Left ventricle myocardium inferior (tissue), 1 donor: ENCODE data around the gene NECTIN2. TPM values are rescaled to one million over a fixed set of nuclear protein-coding genes. Genes with fewer than 3 reads are reported as not detected.
A peak's percentile ranks its signal among the peaks of the same experiment; 100 is the strongest.
"Not testable (repeated sequence)": the region's sequence is repeated elsewhere in the genome, so short reads cannot be mapped to it uniquely, and the experiment has no call there.

Source experiments
- DNase-seq: peaks from one replicate; pipeline ENCODE4 v3.0.0-alpha.2; 2020
- H3K27ac ChIP-seq: fragments of 200-600 bp; replicated peaks from 2 replicates; pipeline ENCODE4 v1.8.0; 2021
- H3K27me3 ChIP-seq: fragments of 200-600 bp; 2 replicates; pipeline ENCODE4 v1.8.0; 2021; ENCODE audit warnings: low read depth
- H3K36me3 ChIP-seq: fragments of 200-600 bp; 2 replicates; pipeline ENCODE4 v1.8.0; 2021
- H3K4me1 ChIP-seq: fragments of 200-600 bp; 2 replicates; pipeline ENCODE4 v1.8.0; 2021
- H3K4me3 ChIP-seq: fragments of 200-600 bp; 2 replicates; pipeline ENCODE4 v1.8.0; 2021; ENCODE audit warnings: mild to moderate bottlenecking, moderate library complexity
- H3K9me3 ChIP-seq: fragments of 200-600 bp; replicated peaks from 2 replicates; pipeline ENCODE4 v1.8.0; 2021
- intact Hi-C: fragments of 100-400 bp; cut with micrococcal nuclease; formaldehyde crosslinking; loops from one replicate; pipeline ENCODE4 v1.11.0; 2022
- total RNA-seq: library from RNA; stranded (reverse); fragmentation: NEBNext Ultra II Directional; extraction: Animal tissue kit (Norgen Biotek cat#: 25700); gene quantifications from one replicate; pipeline ENCODE4 v1.2.1, GENCODE V29; 2021
- TF ChIP-seq, protein P1 (sequence below): fragments of 200-600 bp; IDR thresholded peaks from 2 replicates; pipeline ENCODE4 v1.8.0; 2021; ENCODE audit warnings: antibody characterized with exemption, mild to moderate bottlenecking, borderline replicate concordance
- donor health status: DM: no; HTN: yes; CAD: no; lungs with severe emphysema.

NECTIN2 gene
- total RNA-seq, 1 donor from 2014 or later, result 40.7 TPM

DNA sequence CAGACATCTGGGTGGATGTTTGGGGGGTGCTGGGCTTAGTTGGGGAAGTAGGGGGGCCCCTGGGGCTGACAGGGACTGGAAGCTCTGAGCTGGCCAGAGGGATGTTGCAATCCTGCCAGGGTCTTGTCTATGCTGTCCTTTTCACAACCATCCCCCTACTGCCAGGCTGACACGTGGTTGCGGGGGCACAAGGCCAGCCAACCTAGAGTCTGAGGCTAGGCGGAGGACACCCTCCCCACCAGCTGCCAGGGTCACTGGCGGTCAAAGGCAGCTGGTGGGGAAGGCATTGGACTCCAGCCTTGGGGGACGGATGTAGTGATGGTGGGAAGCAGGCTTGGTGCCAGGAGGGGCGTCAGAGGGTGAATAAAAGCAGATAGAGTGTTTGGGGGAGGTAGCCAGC is 66.8 kb downstream of the NECTIN2 start:
- no peak for DNase-seq

DNA sequence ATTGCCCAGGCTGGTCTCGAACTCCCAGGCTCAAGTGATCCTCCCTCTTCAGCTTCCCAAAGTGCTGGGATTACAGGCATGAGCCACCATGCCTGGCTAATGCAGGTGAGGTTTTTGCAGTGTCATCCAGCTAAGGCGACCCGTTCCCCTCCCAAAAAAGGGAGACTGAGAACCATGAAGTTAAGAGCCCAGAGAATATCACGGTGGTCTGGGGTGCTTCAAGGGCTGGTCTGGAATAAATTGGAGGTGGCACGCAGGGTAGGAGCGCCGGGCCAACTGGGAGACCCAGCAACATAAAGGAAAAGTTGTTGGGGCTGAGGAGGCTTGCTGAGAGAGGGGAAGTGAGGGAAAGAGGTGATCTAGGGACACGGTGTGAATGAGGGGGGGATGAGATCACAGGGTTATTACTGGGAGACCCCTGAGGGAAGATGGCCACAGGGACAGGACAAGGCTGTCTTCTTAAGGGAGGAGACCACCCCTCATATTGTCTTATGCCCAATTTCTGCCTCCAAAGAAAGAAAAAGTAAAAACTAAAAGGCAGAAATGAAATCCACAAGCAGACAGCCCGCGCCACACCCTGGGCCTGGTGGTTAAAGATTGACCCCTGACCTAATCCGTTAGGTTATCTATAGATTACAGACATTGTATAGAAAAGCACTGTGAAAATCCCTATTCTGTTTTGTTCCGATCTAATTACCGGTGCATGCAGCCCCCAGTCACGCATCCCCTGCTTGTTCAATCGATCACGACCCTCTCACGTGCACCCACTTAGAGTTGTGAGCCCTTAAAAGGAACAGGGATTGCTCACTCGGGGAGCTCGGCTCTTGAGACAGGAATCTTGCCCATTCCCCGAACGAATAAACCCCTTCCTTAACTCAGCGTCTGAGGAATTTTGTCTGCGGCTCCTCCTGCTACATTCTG is 67.7 kb downstream of the NECTIN2 start:
- Histone ChIP-seq H3K27me3 (peaks cover 26% of the 10 kb centered on the region), H3K4me3 (peak overlapping the region; percentile 70), H3K4me1 (peaks cover 24% of the 10 kb centered on the region)
- H3K9me3 ChIP-seq, DNase-seq, intact Hi-C loops, H3K27ac ChIP-seq, H3K36me3 ChIP-seq: not testable (repeated sequence)

More for the DNA sequence above, 66.8 kb downstream of the NECTIN2 start:
- no peaks in the 10 kb centered on the region for H3K36me3 ChIP-seq
- H3K9me3 ChIP-seq, result no peaks in the 10 kb centered on the region
- H3K4me3 ChIP-seq, result no peak overlapping the region
- TF ChIP-seq, protein P1, sequence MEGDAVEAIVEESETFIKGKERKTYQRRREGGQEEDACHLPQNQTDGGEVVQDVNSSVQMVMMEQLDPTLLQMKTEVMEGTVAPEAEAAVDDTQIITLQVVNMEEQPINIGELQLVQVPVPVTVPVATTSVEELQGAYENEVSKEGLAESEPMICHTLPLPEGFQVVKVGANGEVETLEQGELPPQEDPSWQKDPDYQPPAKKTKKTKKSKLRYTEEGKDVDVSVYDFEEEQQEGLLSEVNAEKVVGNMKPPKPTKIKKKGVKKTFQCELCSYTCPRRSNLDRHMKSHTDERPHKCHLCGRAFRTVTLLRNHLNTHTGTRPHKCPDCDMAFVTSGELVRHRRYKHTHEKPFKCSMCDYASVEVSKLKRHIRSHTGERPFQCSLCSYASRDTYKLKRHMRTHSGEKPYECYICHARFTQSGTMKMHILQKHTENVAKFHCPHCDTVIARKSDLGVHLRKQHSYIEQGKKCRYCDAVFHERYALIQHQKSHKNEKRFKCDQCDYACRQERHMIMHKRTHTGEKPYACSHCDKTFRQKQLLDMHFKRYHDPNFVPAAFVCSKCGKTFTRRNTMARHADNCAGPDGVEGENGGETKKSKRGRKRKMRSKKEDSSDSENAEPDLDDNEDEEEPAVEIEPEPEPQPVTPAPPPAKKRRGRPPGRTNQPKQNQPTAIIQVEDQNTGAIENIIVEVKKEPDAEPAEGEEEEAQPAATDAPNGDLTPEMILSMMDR, result no peak
- H3K27me3 ChIP-seq, result peaks cover 35% of the 10 kb centered on the region
- intact Hi-C loops, result no loop called here
- H3K27ac ChIP-seq, result no peak overlapping the region
- H3K4me1 ChIP-seq, result peaks cover 24% of the 10 kb centered on the region

DNA sequence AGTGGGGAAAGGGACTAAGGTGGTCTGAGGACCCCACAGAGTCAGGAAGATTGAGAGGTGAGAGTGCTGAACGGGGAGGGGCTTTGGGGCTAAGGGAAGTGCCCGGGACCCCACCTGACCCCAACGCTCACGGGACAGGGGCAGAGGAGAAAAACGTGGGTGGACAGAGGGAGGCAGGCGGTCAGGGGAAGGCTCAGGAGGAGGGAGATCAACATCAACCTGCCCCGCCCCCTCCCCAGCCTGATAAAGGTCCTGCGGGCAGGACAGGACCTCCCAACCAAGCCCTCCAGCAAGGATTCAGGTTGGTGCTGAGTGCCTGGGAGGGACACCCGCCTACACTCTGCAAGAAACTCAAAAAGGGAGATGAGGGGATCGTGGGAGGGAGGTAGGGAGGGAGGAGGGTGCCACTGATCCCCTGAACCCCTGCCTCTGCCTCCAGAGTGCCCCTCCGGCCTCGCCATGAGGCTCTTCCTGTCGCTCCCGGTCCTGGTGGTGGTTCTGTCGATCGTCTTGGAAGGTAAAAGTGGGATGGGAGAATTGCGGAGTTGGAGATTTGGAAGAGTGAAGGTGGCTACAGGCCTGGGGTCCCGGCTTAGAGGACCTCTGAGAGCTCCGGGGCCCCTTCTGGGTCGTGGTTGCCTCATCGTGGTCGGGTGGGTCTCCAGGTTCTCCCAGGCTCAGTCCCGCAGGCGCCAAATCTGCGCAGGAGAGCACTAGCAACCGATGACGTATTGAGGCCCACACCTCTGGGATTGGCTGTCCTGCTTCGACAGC is 68.5 kb downstream of the NECTIN2 start, which contains the start of gene APOC1:
APOC1 (plus strand) TSS at position 176 of the 774 bp plus-strand sequence; CDS start at position 460, 284 bp downstream.
- intact Hi-C loops, H3K9me3 ChIP-seq, H3K36me3 ChIP-seq: not testable (repeated sequence)
- peak within 1 kb of the TSS; percentile 2 for H3K27ac ChIP-seq
- H3K4me3 ChIP-seq, result peak within 1 kb of the TSS; percentile 70
- H3K4me1 ChIP-seq, result peaks cover 24% of the 10 kb centered on the region
- H3K27me3 ChIP-seq, result peaks cover 26% of the 10 kb centered on the region
- DNase-seq, result peak; percentile 82

DNA sequence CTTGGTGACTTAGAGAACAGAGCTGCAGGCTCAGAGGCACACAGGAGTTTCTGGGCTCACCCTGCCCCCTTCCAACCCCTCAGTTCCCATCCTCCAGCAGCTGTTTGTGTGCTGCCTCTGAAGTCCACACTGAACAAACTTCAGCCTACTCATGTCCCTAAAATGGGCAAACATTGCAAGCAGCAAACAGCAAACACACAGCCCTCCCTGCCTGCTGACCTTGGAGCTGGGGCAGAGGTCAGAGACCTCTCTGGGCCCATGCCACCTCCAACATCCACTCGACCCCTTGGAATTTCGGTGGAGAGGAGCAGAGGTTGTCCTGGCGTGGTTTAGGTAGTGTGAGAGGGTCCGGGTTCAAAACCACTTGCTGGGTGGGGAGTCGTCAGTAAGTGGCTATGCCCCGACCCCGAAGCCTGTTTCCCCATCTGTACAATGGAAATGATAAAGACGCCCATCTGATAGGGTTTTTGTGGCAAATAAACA is 78.2 kb downstream of the NECTIN2 start:
- Histone ChIP-seq H3K27me3 (no peaks in the 10 kb centered on the region), H3K4me3 (no peak overlapping the region), H3K9me3 (no peaks in the 10 kb centered on the region), H3K4me1 (peaks cover 27% of the 10 kb centered on the region), H3K27ac (peak overlapping the region; percentile 56), H3K36me3 (no peaks in the 10 kb centered on the region)
- DNase-seq, result no peak
- intact Hi-C loops, result no loop called here
- TF ChIP-seq, protein P1, result no peak

DNA sequence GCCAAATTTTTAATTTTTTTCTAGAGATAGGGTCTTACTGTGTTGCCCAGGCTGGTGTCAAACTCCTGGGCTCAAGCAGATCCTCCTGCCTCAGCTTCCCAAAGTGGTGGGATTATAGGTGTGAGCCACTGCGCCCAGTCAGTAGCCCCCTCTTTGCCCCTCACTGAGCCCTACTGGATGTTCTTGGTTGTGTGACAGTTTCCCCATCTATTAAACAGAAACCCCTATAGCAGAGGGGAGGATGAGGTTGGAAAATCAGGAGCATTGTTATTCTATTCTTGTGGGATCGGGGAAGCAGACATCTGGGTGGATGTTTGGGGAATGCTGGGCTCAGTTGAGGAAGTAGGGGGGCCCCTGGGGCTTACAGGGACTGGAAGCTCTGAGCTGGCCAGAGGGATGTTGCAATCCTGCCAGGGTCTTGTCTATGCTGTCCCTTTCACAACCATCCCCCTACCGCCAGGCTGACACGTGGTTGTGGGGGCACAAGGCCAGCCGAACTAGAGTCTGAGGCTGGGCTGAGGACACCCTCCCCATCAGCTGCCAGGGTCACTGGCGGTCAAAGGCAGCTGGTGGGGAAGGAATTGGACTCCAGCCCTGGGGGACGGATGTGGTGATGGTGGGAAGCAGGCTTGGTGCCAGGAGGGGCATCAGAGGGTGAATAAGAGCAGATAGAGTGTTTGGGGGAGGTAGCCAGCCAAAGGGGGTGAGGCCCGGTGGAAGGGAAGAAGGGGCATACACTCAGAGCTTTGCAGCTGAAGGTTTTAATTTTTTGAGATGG is 79.2 kb downstream of the NECTIN2 start:
- Histone ChIP-seq H3K4me1 (peaks cover 27% of the 10 kb centered on the region), H3K27me3 (no peaks in the 10 kb centered on the region), H3K4me3 (no peak overlapping the region), H3K36me3 (no peaks in the 10 kb centered on the region), H3K27ac (peak overlapping the region; percentile 56), H3K9me3 (no peaks in the 10 kb centered on the region)
- DNase-seq, result peak; percentile 78
- TF ChIP-seq, protein P1, result no peak
- intact Hi-C loops, result no loop called here

DNA sequence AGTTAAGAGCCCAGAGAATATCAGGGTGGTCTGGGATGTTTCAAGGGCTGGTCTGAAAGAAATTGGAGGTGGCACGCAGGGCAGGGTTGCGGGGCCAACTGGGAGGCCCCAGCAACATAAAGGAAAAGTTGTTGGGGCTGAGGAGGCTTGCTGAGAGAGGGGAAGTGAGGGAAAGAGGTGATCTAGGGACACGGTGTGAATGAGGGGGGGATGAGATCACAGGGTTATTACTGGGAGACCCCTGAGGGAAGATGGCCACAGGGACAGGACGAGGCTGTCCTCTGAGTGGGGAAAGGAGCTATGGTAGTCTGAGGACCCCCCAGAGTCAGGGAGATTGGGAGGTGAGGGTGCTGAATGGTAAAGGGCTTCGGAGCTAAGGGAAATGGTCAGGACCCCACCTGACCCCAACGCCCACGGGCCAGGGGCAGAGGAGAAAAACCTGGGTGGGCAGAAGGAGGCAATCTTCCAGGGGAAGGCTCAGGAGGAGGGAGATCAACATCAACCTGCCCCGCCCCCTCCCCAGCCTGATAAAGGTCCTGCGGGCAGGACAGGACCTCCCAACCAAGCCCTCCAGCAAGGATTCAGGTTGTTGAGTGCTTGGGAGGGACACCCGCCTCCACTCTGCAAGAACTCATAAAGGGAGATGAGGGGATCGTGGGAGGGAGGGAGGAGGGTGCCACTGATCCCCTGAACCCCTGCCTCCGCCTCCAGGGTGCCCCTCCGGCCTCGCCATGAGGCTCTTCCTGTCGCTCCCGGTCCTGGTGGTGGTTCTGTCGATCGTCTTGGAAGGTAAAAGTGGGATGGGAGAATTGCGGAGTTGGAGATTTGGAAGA is 80.4 kb downstream of the NECTIN2 start:
- Histone ChIP-seq H3K27ac (peak overlapping the region; percentile 56), H3K4me3 (peak overlapping the region; percentile 36), H3K4me1 (peaks cover 27% of the 10 kb centered on the region)
- H3K27me3 ChIP-seq, H3K9me3 ChIP-seq, intact Hi-C loops, H3K36me3 ChIP-seq, DNase-seq: not testable (repeated sequence)
